ENCODE data around the gene ARHGAP10.
"Not testable (repeated sequence)": the region's sequence is repeated elsewhere in the genome, so short reads cannot be mapped to it uniquely, and the experiment has no call there.

Gene ARHGAP10

GRCh38 chr4:147994076-147994475, 262.2 kb downstream of the ARHGAP10 start:
- Mint-ChIP-seq H3K4me1 (ENCODE audit: low read depth) (no peaks in the 10 kb centered on the region), H3K27me3 (no peaks in the 10 kb centered on the region), H3K4me3 (no peak overlapping the region), H3K27ac (no peak overlapping the region), H3K36me3 (ENCODE audit: low read depth) (no peaks in the 10 kb centered on the region), H3K9me3 (no peaks in the 10 kb centered on the region)
- no peak for DNase-seq

GRCh38 chr4:147994491-147995385, 262.9 kb downstream of the ARHGAP10 start:
- no peak overlapping the region for H3K27ac Mint-ChIP-seq
- peaks cover 2% of the 10 kb centered on the region for H3K36me3 Mint-ChIP-seq (ENCODE audit: low read depth)
- no peak overlapping the region for H3K4me3 Mint-ChIP-seq
- H3K4me1 Mint-ChIP-seq (ENCODE audit: low read depth), result no peaks in the 10 kb centered on the region
- no peaks in the 10 kb centered on the region for H3K27me3 Mint-ChIP-seq
- DNase-seq, result no peak
- H3K9me3 Mint-ChIP-seq, result no peaks in the 10 kb centered on the region

GRCh38 chr4:147996859-147997258, 265.0 kb downstream of the ARHGAP10 start:
- H3K4me1 Mint-ChIP-seq (ENCODE audit: low read depth), result no peaks in the 10 kb centered on the region
- DNase-seq, result no peak
- peaks cover 3% of the 10 kb centered on the region for H3K36me3 Mint-ChIP-seq (ENCODE audit: low read depth)
- H3K9me3 Mint-ChIP-seq, result no peaks in the 10 kb centered on the region
- no peaks in the 10 kb centered on the region for H3K27me3 Mint-ChIP-seq
- H3K27ac Mint-ChIP-seq, result no peak overlapping the region
- no peak overlapping the region for H3K4me3 Mint-ChIP-seq

- not testable (repeated sequence) for DNase-seq; H3K27me3 Mint-ChIP-seq; H3K4me3 Mint-ChIP-seq; H3K36me3 Mint-ChIP-seq (ENCODE audit: low read depth); H3K9me3 Mint-ChIP-seq; H3K27ac Mint-ChIP-seq; H3K4me1 Mint-ChIP-seq (ENCODE audit: low read depth)
Measured at GRCh38 chr4:148000038-148000437, 268.1 kb downstream of the ARHGAP10 start.

- Mint-ChIP-seq H3K4me1 (ENCODE audit: low read depth) (peaks cover 8% of the 10 kb centered on the region), H3K27me3 (no peaks in the 10 kb centered on the region), H3K4me3 (no peak overlapping the region), H3K36me3 (ENCODE audit: low read depth) (peaks cover 3% of the 10 kb centered on the region), H3K27ac (no peak overlapping the region), H3K9me3 (no peaks in the 10 kb centered on the region)
- no peak for DNase-seq
Measured at GRCh38 chr4:148004228-148004857, 272.5 kb downstream of the ARHGAP10 start.

GRCh38 chr4:148006001-148006400, 274.1 kb downstream of the ARHGAP10 start:
- Mint-ChIP-seq H3K4me1 (ENCODE audit: low read depth) (peaks cover 8% of the 10 kb centered on the region), H3K9me3 (peaks cover 4% of the 10 kb centered on the region), H3K27me3 (no peaks in the 10 kb centered on the region), H3K27ac (no peak overlapping the region), H3K4me3 (no peak overlapping the region), H3K36me3 (ENCODE audit: low read depth) (no peaks in the 10 kb centered on the region)
- no peak for DNase-seq

- Mint-ChIP-seq H3K9me3 (peaks cover 5% of the 10 kb centered on the region), H3K4me3 (no peak overlapping the region), H3K27me3 (no peaks in the 10 kb centered on the region), H3K27ac (no peak overlapping the region), H3K36me3 (ENCODE audit: low read depth) (peaks cover 3% of the 10 kb centered on the region), H3K4me1 (ENCODE audit: low read depth) (peaks cover 8% of the 10 kb centered on the region)
- DNase-seq, result no peak
Measured at GRCh38 chr4:148007314-148007760, 275.4 kb downstream of the ARHGAP10 start.

GRCh38 chr4:148007792-148008191, 275.9 kb downstream of the ARHGAP10 start:
- Mint-ChIP-seq H3K4me1 (ENCODE audit: low read depth) (peaks cover 8% of the 10 kb centered on the region), H3K27me3 (no peaks in the 10 kb centered on the region), H3K27ac (no peak overlapping the region), H3K36me3 (ENCODE audit: low read depth) (peaks cover 3% of the 10 kb centered on the region), H3K9me3 (peaks cover 5% of the 10 kb centered on the region), H3K4me3 (no peak overlapping the region)
- DNase-seq, result no peak

- DNase-seq, result no peak
- Mint-ChIP-seq H3K9me3 (peaks cover 5% of the 10 kb centered on the region), H3K36me3 (ENCODE audit: low read depth) (peaks cover 3% of the 10 kb centered on the region), H3K27me3 (no peaks in the 10 kb centered on the region), H3K4me3 (no peak overlapping the region), H3K27ac (no peak overlapping the region), H3K4me1 (ENCODE audit: low read depth) (no peaks in the 10 kb centered on the region)
Measured at GRCh38 chr4:148015058-148015457, 283.2 kb downstream of the ARHGAP10 start.

GRCh38 chr4:148015468-148015867, 283.6 kb downstream of the ARHGAP10 start:
- Mint-ChIP-seq H3K9me3 (peaks cover 5% of the 10 kb centered on the region), H3K36me3 (ENCODE audit: low read depth) (peaks cover 3% of the 10 kb centered on the region), H3K27ac (no peak overlapping the region)

GRCh38 chr4:148016063-148016637, 284.3 kb downstream of the ARHGAP10 start:
- H3K4me3 Mint-ChIP-seq, result no peak overlapping the region
- DNase-seq, result no peak
- no peaks in the 10 kb centered on the region for H3K9me3 Mint-ChIP-seq
- no peaks in the 10 kb centered on the region for H3K4me1 Mint-ChIP-seq (ENCODE audit: low read depth)
- H3K27ac Mint-ChIP-seq, result no peak overlapping the region
- H3K36me3 Mint-ChIP-seq (ENCODE audit: low read depth), result peaks cover 2% of the 10 kb centered on the region
- no peaks in the 10 kb centered on the region for H3K27me3 Mint-ChIP-seq

More at GRCh38 chr4:148015468-148015867, 283.6 kb downstream of the ARHGAP10 start:
- H3K27me3 Mint-ChIP-seq, result no peaks in the 10 kb centered on the region
- no peak for DNase-seq
- no peaks in the 10 kb centered on the region for H3K4me1 Mint-ChIP-seq (ENCODE audit: low read depth)
- no peak overlapping the region for H3K4me3 Mint-ChIP-seq

- no peaks in the 10 kb centered on the region for H3K36me3 Mint-ChIP-seq (ENCODE audit: low read depth)
- H3K4me1 Mint-ChIP-seq (ENCODE audit: low read depth), result no peaks in the 10 kb centered on the region
- no peak overlapping the region for H3K27ac Mint-ChIP-seq
- no peak for DNase-seq
- H3K9me3 Mint-ChIP-seq, result no peaks in the 10 kb centered on the region
- H3K27me3 Mint-ChIP-seq, result no peaks in the 10 kb centered on the region
- H3K4me3 Mint-ChIP-seq, result no peak overlapping the region
Measured at GRCh38 chr4:148017801-148018200, 285.9 kb downstream of the ARHGAP10 start.

- no peak overlapping the region for H3K4me3 Mint-ChIP-seq
- DNase-seq, result no peak
- no peaks in the 10 kb centered on the region for H3K4me1 Mint-ChIP-seq (ENCODE audit: low read depth)
- no peak overlapping the region for H3K27ac Mint-ChIP-seq
- H3K27me3 Mint-ChIP-seq, result no peaks in the 10 kb centered on the region
- H3K36me3 Mint-ChIP-seq (ENCODE audit: low read depth), result peaks cover 4% of the 10 kb centered on the region
- no peaks in the 10 kb centered on the region for H3K9me3 Mint-ChIP-seq
Measured at GRCh38 chr4:148021686-148022085, 289.8 kb downstream of the ARHGAP10 start.

GRCh38 chr4:148022975-148023374, 291.1 kb downstream of the ARHGAP10 start:
- no peaks in the 10 kb centered on the region for H3K27me3 Mint-ChIP-seq
- H3K4me3 Mint-ChIP-seq, result no peak overlapping the region
- no peak overlapping the region for H3K27ac Mint-ChIP-seq
- H3K36me3 Mint-ChIP-seq (ENCODE audit: low read depth), result peaks cover 4% of the 10 kb centered on the region
- no peak for DNase-seq
- H3K4me1 Mint-ChIP-seq (ENCODE audit: low read depth), result no peaks in the 10 kb centered on the region
- peaks cover 1% of the 10 kb centered on the region for H3K9me3 Mint-ChIP-seq

Measured in activated T-cell treated with anti-CD3 and anti-CD28 coated beads, Interleukin-2, amount 50 U/mL, for 24 hours (primary cell).